ENCODE measurements around the gene LBR. TPM values are rescaled to one million over a fixed set of nuclear protein-coding genes. Genes with fewer than 3 reads are reported as not detected.

The LBR gene
- total and polyA plus RNA-seq, 2 of the 4 experiments (the other 2 are of a cell fraction), result 21.3 to 24.9 TPM

GRCh38 chr1:225449774-225450173, 21.9 kb upstream of the LBR start:
- no peak overlapping the region for H3K18ac ChIP-seq (ENCODE audit: low read depth, low read length)
- no peak overlapping the region for H2BK15ac ChIP-seq (ENCODE audit: low read depth, low read length)
- H3K36me3 ChIP-seq (ENCODE audit: control insufficient read depth, insufficient read depth, low read length), result no peaks in the 10 kb centered on the region
- no peak overlapping the region for H2BK5ac ChIP-seq (ENCODE audit: low read depth, low read length, poor library complexity, severe bottlenecking)
- no TSS peak for BruUV-seq (replicated peaks)
- H2AK5ac ChIP-seq (ENCODE audit: low read depth, low read length), result no peak overlapping the region
- ChIA-PET CTCF (no interaction called here), POLR2A (ENCODE audit: unreplicated experiment) (no interaction called here)
- TF ChIP-seq RAD21 (IDR thresholded peaks at IDR 0.05; ENCODE audit: low read length) (no peak), RFX5 (IDR thresholded peaks at IDR 0.05; ENCODE audit: low read depth, low read length) (no peak), RCOR1 (IDR thresholded peaks at IDR 0.05; ENCODE audit: insufficient replicate concordance, low read length) (no peak), FOS (IDR thresholded peaks at IDR 0.05; ENCODE audit: low read depth, low read length) (no peak), CEBPB (IDR thresholded peaks at IDR 0.05; ENCODE audit: low read depth, low read length) (no peak)
- TF ChIP-seq, protein P1, sequence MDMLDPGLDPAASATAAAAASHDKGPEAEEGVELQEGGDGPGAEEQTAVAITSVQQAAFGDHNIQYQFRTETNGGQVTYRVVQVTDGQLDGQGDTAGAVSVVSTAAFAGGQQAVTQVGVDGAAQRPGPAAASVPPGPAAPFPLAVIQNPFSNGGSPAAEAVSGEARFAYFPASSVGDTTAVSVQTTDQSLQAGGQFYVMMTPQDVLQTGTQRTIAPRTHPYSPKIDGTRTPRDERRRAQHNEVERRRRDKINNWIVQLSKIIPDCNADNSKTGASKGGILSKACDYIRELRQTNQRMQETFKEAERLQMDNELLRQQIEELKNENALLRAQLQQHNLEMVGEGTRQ (IDR thresholded peaks at IDR 0.05; ENCODE audit: low read depth, low read length), result no peak
- intact Hi-C loops (cut with micrococcal nuclease), result no loop called here
- no peak overlapping the region for H3K4me3 ChIP-seq (ENCODE audit: insufficient read depth, low read depth, low read length)
- no peak overlapping the region for H4K91ac ChIP-seq (ENCODE audit: insufficient read depth, low read depth, low read length)
- peaks cover 7% of the 10 kb centered on the region; the same call in 1 of the 2 replicates for H3K9me1 ChIP-seq (ENCODE audit: insufficient read depth, low read length)
- H4K8ac ChIP-seq (ENCODE audit: low read depth in 2 of 2, low read length in 2 of 2), result no peak overlapping the region
- H3K4me2 ChIP-seq (ENCODE audit: low read depth, low read length), result no peak overlapping the region
- H3K79me1 ChIP-seq (ENCODE audit: low read depth in 1 of 2, low read length in 2 of 2), result no peaks in the 10 kb centered on the region
- no peak overlapping the region for H4K5ac ChIP-seq (ENCODE audit: low read depth, low read length)
- WGBS, 2 experiments (ENCODE audit: extremely low coverage in 2 of 2, insufficient read length in 1 of 2), result 93% methylated on average over 2 of the region's 5 CpGs; no CpG with 5 or more reads in 1 of the 2 experiments
- no peak overlapping the region for H3K4ac ChIP-seq (ENCODE audit: low read depth, low read length)
- no peaks in the 10 kb centered on the region for H3K9me3 ChIP-seq (ENCODE audit: control insufficient read depth, insufficient read depth, low read length)
- no peak overlapping the region for H3K27ac ChIP-seq (ENCODE audit: insufficient read depth, low read length)
- H4K20me1 ChIP-seq (ENCODE audit: insufficient read depth, low read length), result peaks cover 3% of the 10 kb centered on the region; the same call in 1 of the 2 replicates
- no peak overlapping the region for H3K56ac ChIP-seq (ENCODE audit: extremely low read depth, insufficient read depth, low read length)
- dilution Hi-C loops (cut with HindIII; ENCODE audit: low sequenced_read_pairs, unreplicated experiment), result loop anchor here (25.0 kb wide), 1 partner anchor 538 kb away; the partner anchor contains the start of gene SDE2
- no peak overlapping the region for H2BK120ac ChIP-seq (ENCODE audit: low read depth, low read length)
- H2AK9ac ChIP-seq (replicated peaks; ENCODE audit: low read depth, low read length, poor library complexity), result no peak overlapping the region
- in situ Hi-C loops (cut with MboI; ENCODE audit: low sequenced_read_pairs), result no loop called here
- peaks cover 12% of the 10 kb centered on the region for H3K4me1 ChIP-seq (ENCODE audit: control insufficient read depth, insufficient read depth, low read length)
- no peak overlapping the region for H3K14ac ChIP-seq (replicated peaks; ENCODE audit: low read depth, low read length)
- DNase-seq (no peak), ATAC-seq (ENCODE audit: low read depth) (no peak)
- no peak overlapping the region for H3K9ac ChIP-seq (ENCODE audit: low read depth, low read length)
- no peaks in the 10 kb centered on the region for H3K27me3 ChIP-seq (ENCODE audit: control insufficient read depth, insufficient read depth, low read length)
- H2AFZ ChIP-seq (replicated peaks; ENCODE audit: low read length, poor library complexity), result no peak overlapping the region
- H2BK20ac ChIP-seq (ENCODE audit: low read depth, low read length), result no peak overlapping the region
- H3K23ac ChIP-seq (ENCODE audit: low read depth, low read length), result no peak overlapping the region

All from IMR-90 (cell line).